K562 (cell line): ENCODE results near the gene HP. TPM values are rescaled to one million over a fixed set of nuclear protein-coding genes. Genes with fewer than 3 reads are reported as not detected.

ENCODE experiments used
- ATAC-seq: fragments of 200-7000 bp; cut with Tn5 transposase; 3 replicates; pipeline ENCODE4 v1.9.1; 2020; ENCODE audit warnings: moderate library complexity
- BruUV-seq: library from RNA; stranded (reverse); fragments of 400-500 nt; replicated peaks from 2 replicates; lab custom pipeline; 2021; lab: Mats Ljungman, UMichigan
- CTCF ChIA-PET: fragments of 300-600 bp; formaldehyde crosslinking; extraction: SDS; loops from one replicate; lab custom pipeline; 2021; ENCODE audit warnings: low intra/inter-chr PET ratio; lab: Yijun Ruan, JAX
- POLR2A ChIA-PET: fragments of 300-600, 350-650 bp; sonication (Branson Sonifier 250); formaldehyde crosslinking; extraction: SDS; loops from one replicate; lab custom pipeline; 2021; ENCODE audit warnings: antibody characterized with exemption, inconsistent platforms; lab: Yijun Ruan, JAX
- DNase-seq, 4 experiments: peaks; one replicate each; pipeline versions ENCODE4 v3.0.0 to v3.0.0-alpha.2; 2011 to 2018; ENCODE audit warnings: low spot score in 3 of 4, mixed read lengths in 3 of 4; ENCODE audit errors: extremely low read depth in 1 of 4
- FAIRE-seq: peaks from 2 replicates; lab custom pipeline; 2011; peaks lifted over from hg19 to GRCh38; lab: Jason Lieb, UNC
- H2AFZ ChIP-seq: 2 replicates; pipeline ENCODE4 v1.6.0; 2011; ENCODE audit warnings: low read depth, low read length, control low read depth, inconsistent platforms
- H3K27ac ChIP-seq: fragments of 200-600 bp; 3 replicates; pipeline ENCODE4 v1.8.0; 2011; ENCODE audit warnings: low read depth, mild to moderate bottlenecking, control low read depth, inconsistent platforms, low read length, moderate library complexity, mixed read lengths; ENCODE audit errors: extremely low read depth
- H3K27me3 ChIP-seq, 2 experiments: fragments of 300-600 bp in 1 of 2; 2 replicates in 1 of 2; 3 replicates in 1 of 2; pipeline versions ENCODE4 v1.6.0 to v1.8.0; 2011; ENCODE audit warnings: inconsistent platforms in 2 of 2, low read length in 2 of 2, mild to moderate bottlenecking in 1 of 2, mixed read lengths in 1 of 2, moderate library complexity in 1 of 2; ENCODE audit not compliant: control insufficient read depth in 2 of 2, insufficient read depth in 2 of 2
- H3K36me3 ChIP-seq: fragments of 300-600 bp; 3 replicates; pipeline ENCODE4 v1.8.0; 2011; ENCODE audit warnings: mild to moderate bottlenecking, low read length, inconsistent platforms; ENCODE audit not compliant: control insufficient read depth, insufficient read depth
- H3K4me1 ChIP-seq, 2 experiments: fragments of 200-600 bp in 1 of 2; replicated peaks in 1 of 2; 2 replicates in 1 of 2; 3 replicates in 1 of 2; pipeline versions ENCODE4 v1.5.1 to v1.8.0; 2011; ENCODE audit warnings: inconsistent platforms in 2 of 2, low read length in 2 of 2, mild to moderate bottlenecking in 1 of 2, mixed read lengths in 1 of 2, moderate library complexity in 1 of 2; ENCODE audit not compliant: control insufficient read depth in 2 of 2, insufficient read depth in 2 of 2
- H3K4me2 ChIP-seq: 2 replicates; pipeline ENCODE4 v1.6.1; 2011; ENCODE audit warnings: low read length, control low read depth, inconsistent platforms, mixed read lengths; ENCODE audit not compliant: insufficient read depth
- H3K4me3 ChIP-seq: fragments of 200-600 bp; sonication (generic), shearing (Covaris generic); 2 replicates; pipeline ENCODE4 v1.5.1; 2016; ENCODE audit warnings: control low read depth, inconsistent platforms
- H3K79me2 ChIP-seq: fragments of 200-600 bp; 3 replicates; pipeline ENCODE4 v1.8.0; 2011; ENCODE audit warnings: low read length, inconsistent platforms; ENCODE audit not compliant: control insufficient read depth, insufficient read depth
- H3K9ac ChIP-seq, 2 experiments: 2 replicates each; pipeline versions ENCODE4 v1.6.0 to v1.6.1; 2011; ENCODE audit warnings: low read depth in 2 of 2, low read length in 2 of 2, control low read depth in 1 of 2, inconsistent platforms in 1 of 2, mild to moderate bottlenecking in 1 of 2, mixed read lengths in 1 of 2; ENCODE audit not compliant: insufficient read depth in 1 of 2
- H3K9me1 ChIP-seq: one replicate; pipeline ENCODE4 v1.6.0; 2011; ENCODE audit warnings: inconsistent platforms, mild to moderate bottlenecking, low read length, moderate library complexity; ENCODE audit not compliant: control insufficient read depth, insufficient read depth
- H3K9me3 ChIP-seq: replicated peaks from 2 replicates; pipeline ENCODE4 v1.5.1; 2011; ENCODE audit warnings: low read depth, low read length, inconsistent platforms; ENCODE audit not compliant: control insufficient read depth, insufficient read depth
- H4K20me1 ChIP-seq: replicated peaks from 2 replicates; pipeline ENCODE4 v1.6.1; 2011; ENCODE audit warnings: low read length, inconsistent platforms, mixed read lengths; ENCODE audit not compliant: control insufficient read depth, insufficient read depth
- AFF1 ChIP-seq, 2 experiments: fragments of 450-650 bp; IDR thresholded peaks; 2 replicates each; pipeline ENCODE4 v1.6.1; 2018; ENCODE audit warnings: mild to moderate bottlenecking in 2 of 2, low read depth in 1 of 2; ENCODE audit not compliant: partially characterized antibody in 2 of 2
- GATAD2B ChIP-seq: fragments of 450-650 bp; IDR thresholded peaks from 2 replicates; pipeline ENCODE4 v1.6.1; 2017; ENCODE audit warnings: mild to moderate bottlenecking, borderline replicate concordance
- MCM7 ChIP-seq, 2 experiments: fragments of 450-650 bp; IDR thresholded peaks; 2 replicates each; pipeline ENCODE4 v1.6.1; 2016 to 2018
- MEIS2 ChIP-seq: fragments of 450-650 bp; IDR thresholded peaks from 2 replicates; pipeline ENCODE4 v1.6.1; 2014; ENCODE audit warnings: mild to moderate bottlenecking; ENCODE audit not compliant: partially characterized antibody
- NCOA2 ChIP-seq, 2 experiments: fragments of 450-650 bp; IDR thresholded peaks; 2 replicates each; pipeline ENCODE4 v1.6.1; 2018; ENCODE audit warnings: mild to moderate bottlenecking in 2 of 2, moderate library complexity in 1 of 2; ENCODE audit not compliant: partially characterized antibody in 2 of 2
- PTBP1 ChIP-seq: fragments of 200-400 bp; formaldehyde crosslinking; IDR thresholded peaks from 2 replicates; pipeline ENCODE4 v1.6.1; 2017; ENCODE audit warnings: low read depth, low read length
- SAP30 ChIP-seq: fragments of 200-600 bp; sonication (generic); IDR thresholded peaks from 2 replicates; pipeline ENCODE4 v1.6.1; 2012; ENCODE audit warnings: borderline replicate concordance, low read depth, mild to moderate bottlenecking, moderate library complexity, low read length, control low read depth, inconsistent platforms; ENCODE audit not compliant: insufficient read depth, poor library complexity, severe bottlenecking
- SIN3A ChIP-seq, 2 experiments: fragments of 150-350 bp in 1 of 2; IDR thresholded peaks; 2 replicates each; pipeline ENCODE4 v1.6.1; 2011 to 2016; ENCODE audit warnings: borderline replicate concordance in 2 of 2, low read depth in 2 of 2, low read length in 2 of 2, mild to moderate bottlenecking in 2 of 2, moderate library complexity in 2 of 2; ENCODE audit not compliant: control insufficient read depth in 1 of 2
- TBP ChIP-seq: optimal IDR thresholded peaks from 2 replicates; pipeline ENCODE3; 2011; ENCODE audit warnings: low read depth, low read length, improper control_type of control experiment
- ZBTB26 ChIP-seq: fragments of 450-650 bp; formaldehyde crosslinking; IDR thresholded peaks from 2 replicates; pipeline ENCODE4 v1.4.0; 2022; ENCODE audit warnings: missing genetic modification characterization
- ZNF431 ChIP-seq: sonication (generic); formaldehyde crosslinking; IDR thresholded peaks from 2 replicates; pipeline ENCODE4 v1.8.0; 2022; ENCODE audit warnings: mild to moderate bottlenecking, missing genetic modification reagents
- ZNF75A ChIP-seq: fragments of 450-650 bp; formaldehyde crosslinking; IDR thresholded peaks from 2 replicates; pipeline ENCODE4 v1.4.0; 2020; ENCODE audit warnings: mild to moderate bottlenecking
- ZNF780A ChIP-seq: fragments of 250-450 bp; sonication (Bioruptor Pico); IDR thresholded peaks from 2 replicates; pipeline ENCODE4 v1.5.0; 2021; ENCODE audit warnings: mild to moderate bottlenecking
- WGBS: fragments of 100-300 bp; shearing (Covaris generic); methylation state at CpG from one replicate; pipeline ENCODE4 v1.1.6; 2016; ENCODE audit warnings: low coverage, mixed read lengths; ENCODE audit not compliant: insufficient coverage; ENCODE audit errors: missing lambda C conversion rate; 5-methylcytosine and 5-hydroxymethylcytosine counted together
- in situ Hi-C: fragments of 300-500 bp; cut with MboI; formaldehyde crosslinking; loops from 4 replicates; pipeline ENCODE4 v1.15.0; 2018; ENCODE audit warnings: inconsistent platforms, mixed read lengths
- intact Hi-C: fragments of 100-400 bp; cut with micrococcal nuclease; formaldehyde crosslinking; loops from 2 replicates; pipeline ENCODE4 v1.14.2; 2022
- polyA plus RNA-seq, 8 experiments: library from polyadenylated mRNA; depleted of rRNA in 4 of 8; stranded (reverse) in 5 of 8; unstranded in 3 of 8; fragments of >200 nt; fragmentation: Nextera tagmentation in 2 of 8; fragmentation: Illumina TruSeq in 1 of 8; extraction: Ambion mirVana in 2 of 8; extraction: Trizol in 1 of 8; gene quantifications; 2 replicates each; pipeline versions ENCODE4 v1.2.1 to v1.2.3, GENCODE V29; 2011 to 2014; ENCODE audit warnings: inconsistent platforms in 1 of 8, missing spikeins in 1 of 8
- total RNA-seq, 7 experiments: library from RNA; depleted of rRNA in 6 of 7; stranded (reverse); fragments of >200 nt in 6 of 7; fragmentation: Illumina TruSeq in 2 of 7; extraction: Trizol in 2 of 7; gene quantifications; 2 replicates each; pipeline versions ENCODE4 v1.2.1 to v1.2.3, GENCODE V29; 2011 to 2021; ENCODE audit warnings: low replicate concordance in 1 of 7

Gene HP
- total and polyA plus RNA-seq, 9 of the 15 experiments (the other 6 are each of a cell fraction or from before 2014, with no cell fraction given) = 0.04 to 8.7 TPM; not detected in 7

GRCh38 chr16:72093448-72094265 lies 39.4 kb downstream of the HP start, which contains the start of the genes DHX38 and TXNL4B (continued):
- TF ChIP-seq ZBTB26 (CRISPR knock-in tag) = no peak
- TF ChIP-seq PTBP1 = no peak
- TF ChIP-seq, all 486 proteins: peak for 115

- in situ Hi-C loops (no loop called here), intact Hi-C loops (no loop called here)
- H3K9ac ChIP-seq = peak overlapping the region; percentile 85 to 97
- CTCF ChIA-PET = no interaction called here
- POLR2A ChIA-PET = interaction anchor here (0.9 to 2.9 kb wide), 8 partner anchors 9 to 466 kb away, joined by 3 to 18 read pairs (median 3); no protein-coding TSS in a partner anchor
- peak overlapping the region; percentile 88 for H3K4me2 ChIP-seq
- BruUV-seq = no TSS peak
- peak overlapping the region; percentile 62 for H3K4me3 ChIP-seq
- WGBS = 0% methylated on average over 11 of the region's 11 CpGs
- no peaks in the 10 kb centered on the region for H3K27me3 ChIP-seq
- H3K4me1 ChIP-seq = peaks cover 7 to 8% of the 10 kb centered on the region in 2 experiments; a peak in 2 of 5 replicates
- H3K27ac ChIP-seq = peak overlapping the region; percentile 81
- peaks cover 4% of the 10 kb centered on the region; the same call in 1 of the 2 replicates for H4K20me1 ChIP-seq
- FAIRE-seq = peak; percentile 46
- peak; percentile 17 for ATAC-seq
- no peaks in the 10 kb centered on the region for H3K9me1 ChIP-seq
- peaks cover 61% of the 10 kb centered on the region for H3K36me3 ChIP-seq
- DNase-seq = peak in 3 of 4 experiments; percentile 27 to 59 (median 33)
- H3K79me2 ChIP-seq = peaks cover 58% of the 10 kb centered on the region
- H2AFZ ChIP-seq = peak overlapping the region; percentile 85
- no peaks in the 10 kb centered on the region for H3K9me3 ChIP-seq
- TF ChIP-seq ZNF75A (no peak), ZNF780A (CRISPR knock-in tag) (no peak), SAP30 (peak; percentile 12), SIN3A (IDR thresholded peaks at IDR 0.05; ENCODE audit: borderline replicate concordance in 2 of 2, control insufficient read depth in 1 of 2, low read depth in 2 of 2, low read length in 2 of 2) (peak in 1 of 2 experiments; percentile 50; a peak in 1 of 4 replicates), NCOA2 (IDR thresholded peaks at IDR 0.05; ENCODE audit: partially characterized antibody in 2 of 2) (no peak), MCM7 (IDR thresholded peaks at IDR 0.05) (no peak), ZNF431 (no peak), AFF1 (IDR thresholded peaks at IDR 0.05; ENCODE audit: low read depth in 1 of 2, partially characterized antibody in 2 of 2) (no peak), MEIS2 (no peak), TBP (peak; percentile 60), GATAD2B (no peak)
Observed at GRCh38 chr16:72094266-72094610, 39.9 kb downstream of the HP start.
